Measurements from ENCODE around the gene C2CD2L.
"Not testable (repeated sequence)": the region's sequence is repeated elsewhere in the genome, so short reads cannot be mapped to it uniquely, and the experiment has no call there.

The C2CD2L gene

DNA sequence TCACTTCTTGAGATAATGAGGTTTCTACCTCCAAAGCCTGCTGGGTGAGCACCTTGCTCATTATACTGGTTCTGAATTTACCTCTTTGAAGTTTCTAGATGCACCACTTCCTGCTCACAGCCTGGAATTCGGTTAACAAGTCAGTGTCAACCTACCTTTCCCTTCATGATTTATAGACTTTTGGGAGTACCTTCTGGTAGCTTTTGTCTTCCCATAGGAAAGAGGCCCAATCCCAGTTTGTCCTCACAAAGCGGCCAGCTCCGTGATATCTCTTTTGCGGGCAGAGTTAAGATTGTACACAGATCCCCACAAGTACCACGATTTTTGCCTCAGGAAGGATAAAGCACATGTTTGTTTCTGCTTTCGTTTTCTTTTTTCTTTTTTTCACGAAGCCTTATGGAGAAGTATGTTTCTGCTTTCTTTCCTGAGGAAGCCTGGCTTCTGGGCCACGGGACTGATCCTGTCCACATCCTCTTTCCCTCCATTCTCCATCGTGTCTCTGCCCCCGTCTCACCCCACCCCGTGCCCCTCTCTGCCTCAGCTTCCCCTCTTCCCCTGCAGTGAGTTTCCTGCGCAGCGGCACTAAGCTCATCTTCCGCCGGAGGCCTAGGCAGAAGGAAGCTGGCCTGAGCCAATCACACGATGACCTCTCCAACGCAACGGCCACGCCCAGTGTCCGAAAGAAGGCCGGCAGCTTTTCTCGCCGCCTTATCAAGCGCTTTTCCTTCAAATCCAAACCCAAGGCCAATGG, 8.5 kb downstream of the C2CD2L start:
- DNase-seq (ENCODE audit: low spot score), result no peak

DNA sequence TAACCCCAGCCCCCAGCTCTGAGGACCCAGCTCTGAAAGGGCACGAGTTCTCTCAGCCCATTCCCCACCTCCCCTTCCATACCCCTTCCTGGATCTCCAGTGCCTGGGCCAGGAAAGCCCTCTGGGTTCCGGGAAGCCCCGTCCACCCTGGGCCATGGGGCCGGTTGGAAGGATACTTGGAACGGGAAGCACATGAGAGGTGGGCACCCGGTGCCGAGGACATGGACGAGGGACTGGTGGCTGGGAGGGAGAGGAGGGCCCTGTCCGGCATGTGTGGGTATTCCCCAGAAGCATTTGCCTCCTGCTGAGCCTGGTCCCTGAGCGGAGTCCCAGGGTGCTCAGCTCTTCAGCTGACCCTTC, 9.1 kb downstream of the C2CD2L start:
- DNase-seq (ENCODE audit: low spot score), result no peak

DNA sequence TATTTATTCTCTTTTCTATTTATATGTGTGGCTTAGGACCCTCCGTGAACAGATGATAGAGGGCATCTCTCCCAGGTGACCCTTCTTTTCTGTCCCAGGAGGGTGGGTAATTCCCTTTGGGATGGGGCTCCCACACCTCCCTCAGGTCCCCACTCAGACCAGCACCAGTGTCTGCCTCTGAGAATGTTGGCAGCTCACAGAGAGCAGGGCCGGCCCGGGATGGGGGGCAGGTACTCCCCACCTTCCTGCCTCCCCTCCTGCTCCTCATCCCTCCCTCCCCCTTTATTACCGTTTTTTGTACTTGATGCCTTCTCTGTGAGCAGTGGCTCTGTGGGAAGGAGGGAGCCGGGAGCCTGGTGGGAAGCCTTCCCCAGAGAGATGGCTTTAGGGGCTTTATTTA, 9.5 kb downstream of the C2CD2L start:
- no peak for DNase-seq (ENCODE audit: low spot score)

DNA sequence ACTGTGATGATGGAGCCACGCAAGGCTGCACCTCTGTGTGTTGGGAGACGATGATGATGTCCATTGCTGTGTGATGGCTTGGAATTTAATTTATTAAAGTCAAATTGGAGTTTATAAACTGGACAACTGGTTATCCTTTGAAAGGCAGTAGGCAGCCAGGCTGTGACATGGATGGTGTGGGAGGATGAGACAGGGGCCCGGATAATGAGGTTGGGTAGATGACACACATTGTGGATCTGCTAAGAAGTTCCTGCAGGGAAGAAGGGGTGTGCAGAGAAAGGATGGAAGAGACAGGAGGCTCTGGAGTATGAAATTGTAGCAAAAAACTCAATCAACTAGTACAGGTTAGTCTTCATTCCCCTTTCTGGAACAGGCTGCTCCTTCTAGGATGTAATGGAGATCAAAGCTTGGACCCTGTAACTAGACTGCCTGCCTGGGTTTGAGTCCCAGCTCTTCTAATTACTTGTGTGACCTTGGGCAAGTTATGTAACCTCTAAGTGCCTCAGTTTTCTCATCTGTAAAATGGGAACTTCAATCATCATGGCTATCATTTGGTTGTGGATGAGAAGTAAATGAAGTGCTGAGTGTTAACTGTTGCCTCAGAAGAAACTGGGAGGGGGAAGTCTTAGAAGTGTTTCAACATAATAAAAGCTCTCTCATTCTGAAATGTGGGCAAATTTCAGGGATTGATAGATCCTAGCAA, 10.0 kb downstream of the C2CD2L start:
- no peak for DNase-seq (ENCODE audit: low spot score)

DNA sequence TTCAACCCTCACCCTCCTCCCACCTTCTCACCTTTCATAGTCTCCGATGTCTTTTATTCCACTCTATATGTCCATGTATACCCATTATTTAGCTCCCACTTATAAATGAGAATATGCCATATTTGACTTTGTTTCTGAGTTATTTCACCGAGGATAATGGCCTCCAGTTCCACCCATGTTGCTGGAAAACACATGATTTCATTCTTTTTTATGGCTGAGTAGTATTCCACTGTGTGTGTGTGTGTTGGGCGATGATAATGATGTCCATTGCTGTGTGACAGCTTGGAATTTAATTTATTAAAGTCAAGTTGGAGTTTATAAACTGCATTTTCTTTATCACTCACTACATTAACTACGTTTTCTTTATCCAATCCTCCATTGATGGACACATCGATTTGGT, 11.1 kb downstream of the C2CD2L start:
- DNase-seq (ENCODE audit: low spot score), result no peak

DNA sequence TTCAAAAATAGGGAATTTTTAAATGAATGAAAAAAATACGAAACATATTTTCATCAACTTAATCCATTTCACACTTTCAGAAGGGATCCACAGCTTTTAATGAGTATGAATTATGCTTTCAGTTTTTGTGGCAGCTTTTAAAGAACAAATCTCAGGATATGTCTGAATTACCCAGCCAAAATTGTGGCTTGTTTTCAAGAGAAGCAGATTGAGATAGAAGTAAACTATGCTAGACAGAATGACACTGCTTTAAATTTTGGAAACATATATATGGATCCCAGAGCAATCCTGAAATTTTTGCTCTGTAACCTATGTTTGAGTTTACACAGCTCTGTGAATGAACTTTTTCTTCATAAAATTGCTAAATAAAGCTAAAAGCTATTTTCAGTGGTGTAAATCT, 11.8 kb downstream of the C2CD2L start:
- no peak for DNase-seq (ENCODE audit: low spot score)

DNA sequence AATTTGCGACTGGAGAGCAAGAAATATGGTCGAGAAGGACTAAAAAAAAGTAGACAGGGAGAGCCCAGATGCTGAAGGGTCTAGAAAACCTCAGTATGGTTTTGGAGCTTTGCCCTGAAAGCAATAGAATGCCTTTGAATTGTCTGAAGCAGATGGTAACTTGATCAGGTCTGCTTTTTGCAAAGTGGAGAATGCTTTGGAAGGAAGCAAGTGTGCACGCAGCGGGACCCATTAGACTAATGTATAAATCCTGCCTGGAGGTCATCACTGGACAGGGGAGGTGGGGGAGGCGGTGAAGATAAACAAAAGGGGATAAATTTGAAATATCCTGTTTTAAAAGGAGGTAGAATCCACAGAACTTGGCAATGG, 13.5 kb downstream of the C2CD2L start:
- peak; percentile 39 for DNase-seq (ENCODE audit: low spot score)

DNA sequence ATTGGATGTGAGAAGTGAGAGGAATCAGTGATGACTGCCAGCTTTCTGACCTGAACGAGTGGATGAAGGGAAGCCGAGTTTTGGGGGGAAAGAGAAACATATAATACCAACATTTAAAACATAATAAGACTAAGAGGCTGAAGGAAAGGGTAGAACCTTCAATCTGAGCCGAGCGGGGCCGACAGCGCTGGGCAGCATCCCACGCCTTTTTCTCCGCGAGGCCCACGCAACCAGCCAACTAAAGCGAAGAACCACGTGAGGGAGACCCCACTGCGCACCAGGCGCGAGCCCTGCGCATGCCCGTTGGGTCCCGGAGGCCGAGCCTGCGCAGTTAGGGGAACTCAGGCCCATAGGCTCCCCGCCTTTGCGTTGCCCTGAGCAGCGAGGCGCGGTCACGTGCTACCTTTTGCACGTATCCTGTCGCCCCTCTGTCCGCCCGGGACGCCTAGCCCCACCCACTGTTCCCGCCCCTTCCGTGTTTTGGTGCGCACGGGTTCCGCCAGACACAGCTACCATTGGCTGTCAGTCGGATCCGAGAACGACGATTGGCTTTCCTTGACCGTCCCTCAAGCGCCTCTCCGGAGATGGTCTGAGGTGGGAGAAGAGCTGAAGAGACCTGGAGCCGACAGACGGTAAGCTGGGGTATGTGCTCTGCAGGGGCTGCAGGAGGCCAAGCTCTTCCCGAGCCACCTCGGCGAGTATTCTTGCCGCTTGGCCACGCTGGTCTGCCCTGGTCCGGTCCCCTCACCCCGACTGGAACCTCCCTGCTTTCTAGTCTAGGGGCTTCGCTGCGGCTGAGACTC, 14.1 kb downstream of the C2CD2L start, which contains the start of gene HINFP:
Gene HINFP (plus strand): TSS at position 573 of the 803 bp plus-strand sequence. CDS start 5,365 bp downstream, outside the sequence.
- DNase-seq (ENCODE audit: low spot score), result peak; percentile 99

DNA sequence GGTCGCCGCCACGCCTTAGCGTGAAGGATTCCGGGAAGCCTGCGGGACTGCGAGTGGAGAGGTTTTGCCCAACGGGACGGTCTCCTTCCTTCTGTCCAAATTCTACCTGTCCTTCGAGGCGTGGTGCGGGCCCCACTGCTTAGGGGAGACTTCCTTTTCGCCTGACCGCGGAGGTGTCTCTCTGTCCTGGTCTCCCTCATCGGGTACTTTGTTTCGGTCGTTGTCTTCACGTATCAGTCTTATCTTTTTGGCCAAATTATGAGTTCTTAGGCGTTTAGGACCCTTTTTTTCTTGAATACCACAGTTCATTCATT, 14.6 kb downstream of the C2CD2L start:
- no peak for DNase-seq (ENCODE audit: low spot score)

DNA sequence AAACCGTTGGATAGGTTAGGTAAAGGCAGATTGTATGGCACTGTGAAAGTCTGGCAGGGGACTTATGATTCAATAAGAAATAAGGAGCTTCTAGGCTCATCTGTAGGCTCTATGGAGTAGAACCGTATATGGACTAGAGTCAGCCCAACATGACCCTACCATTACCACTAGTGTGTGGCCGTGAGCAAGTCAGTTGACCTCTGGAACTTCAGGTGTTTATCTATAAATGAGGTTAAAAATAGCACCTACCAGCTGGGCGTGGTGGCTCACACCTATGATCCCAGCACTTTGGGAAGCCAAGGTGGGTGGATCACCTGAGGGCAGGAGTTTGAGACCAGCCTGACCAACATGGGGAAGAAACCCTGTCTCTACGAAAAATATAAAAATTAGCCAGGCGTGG, 18.7 kb downstream of the C2CD2L start:
- no peak for DNase-seq (ENCODE audit: low spot score)

DNA sequence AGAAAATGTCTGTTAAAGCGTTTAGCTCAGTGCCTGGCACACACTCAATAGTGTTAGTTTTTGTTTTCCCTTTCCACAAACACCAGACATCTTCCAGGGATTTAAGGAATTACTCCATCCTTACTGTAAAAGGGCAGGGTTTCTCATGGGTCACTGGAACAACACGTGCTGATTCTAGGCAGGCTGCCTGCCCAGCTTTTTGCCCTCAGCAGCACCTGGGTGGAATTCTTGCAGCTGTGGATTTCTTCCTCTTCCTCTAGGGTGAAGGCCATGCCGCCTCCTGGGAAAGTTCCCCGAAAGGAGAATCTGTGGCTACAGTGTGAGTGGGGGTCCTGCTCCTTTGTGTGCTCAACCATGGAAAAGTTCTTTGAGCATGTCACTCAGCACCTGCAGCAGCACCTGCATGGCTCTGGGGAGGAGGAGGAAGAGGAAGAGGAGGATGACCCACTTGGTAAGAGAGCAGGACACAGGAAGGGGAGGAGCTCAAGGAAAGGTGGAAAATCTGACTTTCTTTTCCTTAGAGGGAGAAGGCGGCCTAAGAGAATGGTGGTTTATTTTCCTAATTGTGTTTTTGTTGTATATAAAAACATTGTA, 19.6 kb downstream of the C2CD2L start:
- DNase-seq (ENCODE audit: low spot score), result no peak

DNA sequence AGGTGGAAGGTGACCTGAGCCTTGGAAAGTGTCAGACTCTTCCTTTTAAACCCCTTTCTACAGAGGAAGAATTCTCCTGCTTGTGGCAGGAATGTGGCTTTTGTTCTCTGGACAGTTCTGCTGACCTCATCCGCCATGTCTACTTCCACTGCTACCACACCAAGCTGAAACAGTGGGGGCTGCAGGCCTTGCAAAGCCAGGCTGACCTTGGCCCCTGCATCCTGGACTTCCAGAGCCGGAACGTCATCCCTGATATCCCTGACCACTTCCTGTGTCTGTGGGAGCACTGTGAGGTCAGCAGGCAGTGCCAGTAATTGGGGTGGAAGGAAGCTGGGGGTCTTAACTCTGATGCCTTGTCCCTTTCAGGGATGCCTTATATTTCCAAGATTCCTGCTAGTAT, 23.5 kb downstream of the C2CD2L start:
- no peak for DNase-seq (ENCODE audit: low spot score)

DNA sequence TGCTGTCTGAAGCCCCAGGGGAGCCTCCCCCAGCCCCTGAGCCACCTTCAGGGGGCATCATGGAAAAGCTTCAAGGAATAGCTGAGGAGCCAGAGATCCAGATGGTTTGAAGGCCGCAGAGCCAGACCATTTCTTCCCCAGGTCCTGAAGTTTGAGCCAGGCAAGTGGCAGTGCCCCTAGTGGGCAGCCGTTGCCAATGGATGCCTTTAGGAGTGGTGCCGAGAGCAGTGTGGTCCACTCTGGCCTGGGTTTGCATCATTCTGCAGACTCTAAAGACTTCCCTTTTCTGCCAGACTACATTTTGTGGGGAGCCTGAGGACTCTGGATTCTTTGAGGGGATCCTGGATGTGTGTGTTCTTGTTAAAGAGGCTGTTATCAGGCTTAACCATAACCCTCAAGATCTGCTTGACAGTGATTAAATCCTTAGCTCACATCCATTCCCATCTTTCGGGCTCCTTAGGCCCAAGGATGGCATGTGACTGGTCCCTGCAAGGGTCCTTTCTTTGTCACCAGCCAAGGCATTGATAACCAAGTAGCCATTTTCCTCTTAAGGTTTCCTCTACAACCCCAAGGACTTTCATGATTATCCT, 27.3 kb downstream of the C2CD2L start:
- DNase-seq (ENCODE audit: low spot score), result peak; percentile 19

DNA sequence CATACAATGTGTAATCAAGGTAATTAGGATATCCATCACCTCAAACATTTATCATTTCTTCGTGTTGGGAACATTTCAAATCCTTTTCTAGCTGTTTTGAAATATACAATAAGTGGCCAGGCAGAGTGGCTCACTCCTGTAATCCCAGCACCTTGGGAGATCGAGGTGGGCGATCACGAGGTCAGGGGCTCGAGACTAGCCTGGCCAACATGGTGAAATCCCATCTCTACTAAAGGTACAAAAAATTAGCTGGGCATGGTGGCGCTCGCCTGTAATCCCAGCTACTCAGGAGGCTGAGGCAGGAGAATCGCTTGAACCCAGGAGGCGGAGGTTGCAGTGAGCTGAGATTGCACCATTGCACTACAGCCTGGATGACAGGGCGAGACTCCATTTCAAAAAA, 32.1 kb downstream of the C2CD2L start:
- DNase-seq (ENCODE audit: low spot score), result not testable (repeated sequence)

DNA sequence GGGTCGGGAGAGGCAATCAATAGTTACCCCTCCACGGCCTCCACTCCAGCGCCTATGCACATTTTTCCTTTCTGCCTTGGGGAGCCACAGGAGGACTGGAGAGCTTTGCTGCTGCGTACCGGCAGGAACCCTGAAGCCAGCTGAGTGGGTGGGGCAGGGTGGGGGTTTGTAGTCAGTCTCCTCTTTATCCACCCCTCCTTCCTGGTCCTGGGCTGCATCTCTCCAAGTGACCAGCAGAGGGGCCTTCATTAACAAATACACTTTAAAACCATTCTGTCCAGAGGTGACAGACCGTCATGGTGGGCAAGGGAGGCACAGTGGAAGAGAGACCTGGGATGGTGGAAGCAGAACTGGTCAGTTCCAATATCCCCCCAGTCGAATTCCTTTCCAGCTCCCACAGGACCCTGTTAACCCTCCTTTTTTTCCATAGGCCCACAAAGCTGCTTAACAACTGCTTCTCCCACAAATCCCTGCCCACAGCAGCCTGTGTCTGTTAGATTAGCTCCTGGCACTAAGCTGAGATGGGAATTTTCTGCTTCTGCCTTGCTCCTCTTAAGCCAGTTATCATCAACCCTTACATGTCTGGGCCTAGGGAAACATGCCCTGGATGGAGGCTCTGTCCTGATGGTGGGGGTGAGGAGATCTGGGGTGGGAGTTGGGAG, 37.8 kb downstream of the C2CD2L start:
- peak; percentile 86 for DNase-seq (ENCODE audit: low spot score)

DNA sequence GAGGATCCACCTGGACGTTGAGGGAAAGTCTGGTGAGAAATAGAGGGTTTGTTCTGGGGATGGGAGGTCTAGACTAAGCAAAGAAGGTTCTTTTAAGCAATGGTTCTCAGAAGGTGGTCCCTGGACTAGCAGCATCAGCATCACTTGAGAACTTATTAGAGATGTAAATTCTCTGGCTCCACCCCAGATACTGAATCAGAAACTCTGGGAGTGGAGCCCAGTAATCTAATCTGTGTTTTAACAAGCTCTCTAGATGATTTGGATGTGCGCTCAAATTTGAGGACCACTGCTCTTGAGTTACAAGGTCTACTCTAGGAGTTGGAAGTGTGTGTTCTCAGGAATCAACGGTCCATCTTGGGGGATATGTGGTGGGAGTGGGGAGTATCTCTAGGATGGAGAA, 38.4 kb downstream of the C2CD2L start:
- no peak for DNase-seq (ENCODE audit: low spot score)

DNA sequence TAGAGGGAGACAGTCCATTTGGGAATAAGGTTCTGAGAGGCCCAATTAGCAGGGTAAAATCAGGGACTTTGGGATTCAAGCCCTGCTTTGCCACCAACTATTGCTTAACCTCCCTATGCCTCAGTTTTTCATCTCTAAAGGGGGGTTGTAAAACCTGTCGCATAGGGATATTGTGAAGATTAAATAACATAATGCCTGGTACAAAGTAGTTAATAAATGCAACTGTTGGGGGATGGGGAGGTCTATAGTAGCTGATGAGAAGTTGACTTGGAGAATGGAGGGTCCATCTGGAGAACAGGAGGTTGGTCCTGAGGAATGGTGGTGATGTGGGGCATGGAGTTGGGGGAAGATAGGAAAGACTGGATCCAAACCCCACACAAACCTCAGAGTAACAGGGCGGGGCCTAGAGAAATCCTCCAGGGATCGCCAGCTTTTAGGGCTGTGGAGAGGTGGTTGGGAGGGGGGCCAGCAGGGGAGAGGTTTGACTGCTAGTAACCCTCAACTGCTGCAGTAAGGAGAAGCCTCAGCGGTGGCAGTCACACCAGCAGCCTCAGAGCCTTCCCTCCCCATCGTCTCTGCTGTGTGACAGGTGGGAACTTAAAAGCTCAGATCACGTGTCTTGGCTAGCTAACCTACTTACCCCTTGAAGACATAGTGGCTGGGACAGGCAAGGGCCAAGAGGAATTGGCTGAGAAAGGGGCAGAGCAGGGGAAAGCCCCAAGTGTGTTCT, 40.6 kb downstream of the C2CD2L start:
- DNase-seq (ENCODE audit: low spot score), result no peak

DNA sequence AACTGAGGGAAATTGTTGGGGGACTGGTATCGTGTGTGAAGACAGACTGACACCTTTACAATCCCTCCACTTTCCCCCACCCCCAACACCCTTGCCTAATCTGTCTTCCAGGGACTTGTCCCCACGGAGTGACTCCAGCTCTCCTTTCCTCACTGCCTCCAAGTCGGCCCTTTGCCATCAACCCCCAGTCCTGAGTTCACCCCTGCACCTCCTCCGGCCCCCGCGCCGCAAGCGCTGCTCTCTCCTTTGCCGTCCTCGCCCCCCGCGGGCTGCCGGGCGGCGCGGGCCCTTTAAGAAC, 41.5 kb downstream of the C2CD2L start:
- no peak for DNase-seq (ENCODE audit: low spot score)

DNA sequence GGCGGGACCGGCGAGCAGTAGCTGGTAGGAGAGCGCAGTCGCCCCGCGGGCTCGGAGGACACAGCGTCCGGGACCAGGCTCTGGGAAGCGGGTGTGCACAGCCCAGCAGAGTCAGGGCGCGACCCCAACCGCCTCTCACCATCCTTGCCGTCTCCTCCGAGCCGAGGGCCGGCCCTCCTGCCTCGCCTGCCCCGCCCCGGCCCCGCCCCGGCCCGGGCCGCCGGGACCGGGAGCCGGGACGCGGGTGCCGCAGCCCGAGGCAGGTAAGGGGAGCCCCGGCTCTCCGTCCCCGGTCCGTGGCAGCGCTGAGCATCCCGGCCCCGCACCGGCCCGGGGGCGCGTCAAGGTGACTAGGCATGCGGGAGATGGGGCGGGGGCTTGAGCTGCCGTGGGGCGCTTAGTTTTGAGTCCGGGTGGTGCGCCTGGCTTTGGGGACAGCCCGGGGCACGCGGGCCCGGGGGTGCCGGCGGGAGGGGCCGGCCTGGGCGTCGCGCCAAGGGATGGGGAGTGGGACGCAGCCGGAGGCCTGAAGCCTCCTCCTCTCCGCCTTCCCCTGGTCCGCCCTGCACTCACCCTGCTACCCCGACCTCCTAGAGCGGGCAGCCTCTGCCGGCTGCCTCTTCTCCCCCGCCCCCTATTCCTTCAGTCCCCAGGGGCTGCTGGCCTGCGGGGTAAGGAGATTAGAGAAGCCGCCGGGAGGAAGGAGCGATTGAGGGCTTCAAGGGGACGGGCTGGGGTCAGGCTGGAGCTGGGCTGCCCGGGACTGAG, 42.1 kb downstream of the C2CD2L start, which contains the start of gene ABCG4:
Gene ABCG4 (plus strand): TSS at position 35 of the 768 bp plus-strand sequence. CDS start 914 bp downstream, outside the sequence.
- peak; percentile 67 for DNase-seq (ENCODE audit: low spot score)

DNA sequence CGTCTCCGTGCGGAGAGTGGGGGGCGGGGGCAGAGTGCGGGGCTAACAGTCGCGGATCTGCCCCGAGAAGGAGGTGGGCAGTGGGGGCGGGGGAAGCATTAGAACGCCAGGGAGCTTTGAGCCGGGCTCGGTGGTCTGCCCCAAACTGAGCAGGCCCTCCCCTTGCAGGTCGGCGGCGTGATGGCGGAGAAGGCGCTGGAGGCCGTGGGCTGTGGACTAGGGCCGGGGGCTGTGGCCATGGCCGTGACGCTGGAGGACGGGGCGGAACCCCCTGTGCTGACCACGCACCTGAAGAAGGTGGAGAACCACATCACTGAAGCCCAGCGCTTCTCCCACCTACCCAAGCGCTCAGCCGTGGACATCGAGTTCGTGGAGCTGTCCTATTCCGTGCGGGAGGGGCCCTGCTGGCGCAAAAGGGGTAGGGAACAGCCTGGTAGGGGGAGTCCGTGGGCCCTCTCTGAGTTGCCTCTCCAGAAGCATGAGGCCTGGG, 42.7 kb downstream of the C2CD2L start:
- no peak for DNase-seq (ENCODE audit: low spot score)
